Smooth muscle cell (in vitro differentiated cells): ENCODE results near the gene ESR2. TPM values are rescaled to one million over a fixed set of nuclear protein-coding genes. Genes with fewer than 3 reads are reported as not detected.

ENCODE experiments used
- DNase-seq: peaks from one replicate; lab custom pipeline; 2025; ENCODE audit not compliant: unreplicated experiment; lab: John Stamatoyannopoulos, UW
- H2AFZ ChIP-seq: fragments of 200-600 bp; sonication (generic); 2 replicates; pipeline ENCODE4 v1.6.0; 2016; ENCODE audit warnings: antibody characterized with exemption, low read depth, mild to moderate bottlenecking
- H3F3A ChIP-seq: fragments of 200-600 bp; sonication (generic); 2 replicates; pipeline ENCODE4 v1.6.0; 2017; ENCODE audit warnings: antibody characterized with exemption, low read depth
- H3K27ac ChIP-seq: fragments of 200-600 bp; sonication (generic); 2 replicates; pipeline ENCODE4 v1.5.1; 2016; ENCODE audit warnings: low read depth, mild to moderate bottlenecking
- H3K27me3 ChIP-seq: fragments of 200-600 bp; sonication (generic); 2 replicates; pipeline ENCODE4 v1.6.1; 2016; ENCODE audit warnings: low read depth, mild to moderate bottlenecking
- H3K36me3 ChIP-seq: fragments of 200-600 bp; sonication (generic); 2 replicates; pipeline ENCODE4 v1.5.1; 2016; ENCODE audit warnings: low read depth
- H3K4me1 ChIP-seq: fragments of 200-600 bp; sonication (generic); 2 replicates; pipeline ENCODE4 v1.5.1; 2016; ENCODE audit warnings: low read depth
- H3K4me2 ChIP-seq: fragments of 200-600 bp; sonication (generic); 2 replicates; pipeline ENCODE4 v1.6.0; 2016; ENCODE audit warnings: mild to moderate bottlenecking
- H3K4me3 ChIP-seq: fragments of 200-600 bp; sonication (generic); 2 replicates; pipeline ENCODE4 v1.5.1; 2016; ENCODE audit warnings: mild to moderate bottlenecking
- H3K79me2 ChIP-seq: fragments of 200-600 bp; sonication (generic); 2 replicates; pipeline ENCODE4 v1.6.0; 2016; ENCODE audit warnings: low read depth, mild to moderate bottlenecking
- H3K9ac ChIP-seq: fragments of 200-600 bp; sonication (generic); 2 replicates; pipeline ENCODE4 v1.6.0; 2016; ENCODE audit warnings: low read depth
- H3K9me3 ChIP-seq: fragments of 200-600 bp; sonication (generic); replicated peaks from 2 replicates; pipeline ENCODE4 v1.5.1; 2016; ENCODE audit warnings: low read depth
- H4K20me1 ChIP-seq: fragments of 200-600 bp; sonication (generic); 2 replicates; pipeline ENCODE4 v1.6.0; 2016; ENCODE audit warnings: low read depth
- CTCF ChIP-seq: fragments of 200-600 bp; sonication (generic); IDR thresholded peaks from 2 replicates; pipeline ENCODE4 v1.5.1; 2017; ENCODE audit warnings: borderline replicate concordance, mild to moderate bottlenecking, antibody characterized with exemption; ENCODE audit not compliant: insufficient read depth, poor library complexity, severe bottlenecking
- WGBS: methylation state at CpG from one replicate; pipeline ENCODE4 v1.1.7; 2016; ENCODE audit warnings: low lambda C conversion rate; 5-methylcytosine and 5-hydroxymethylcytosine counted together
- polyA plus RNA-seq: library from polyadenylated mRNA; unstranded; fragments of >200 nt; fragmentation: Nextera tagmentation; extraction: Ambion mirVana; gene quantifications from 2 replicates; pipeline ENCODE4 v1.2.1, GENCODE V29; 2016
- total RNA-seq: library from RNA; depleted of rRNA; stranded (reverse); fragments of >200 nt; gene quantifications from 2 replicates; pipeline ENCODE4 v1.2.3, GENCODE V29; 2014

ESR2 gene
- total and polyA plus RNA-seq, 2 experiments from 2014 or later = not detected

GRCh38 chr14:64197996-64198395, 96.2 kb downstream of the ESR2 start:
- Histone ChIP-seq H3F3A (no peaks in the 10 kb centered on the region), H3K79me2 (no peaks in the 10 kb centered on the region), H4K20me1 (no peaks in the 10 kb centered on the region), H2AFZ (no peak overlapping the region), H3K27ac (no peak overlapping the region), H3K9me3 (no peaks in the 10 kb centered on the region), H3K27me3 (no peaks in the 10 kb centered on the region), H3K4me3 (no peak overlapping the region), H3K9ac (no peak overlapping the region), H3K4me2 (no peak overlapping the region), H3K4me1 (peaks cover 18% of the 10 kb centered on the region), H3K36me3 (no peaks in the 10 kb centered on the region)
- 67% methylated on average over 3 of the region's 3 CpGs for WGBS
- TF ChIP-seq CTCF = no peak
- no peak for DNase-seq

DNA sequence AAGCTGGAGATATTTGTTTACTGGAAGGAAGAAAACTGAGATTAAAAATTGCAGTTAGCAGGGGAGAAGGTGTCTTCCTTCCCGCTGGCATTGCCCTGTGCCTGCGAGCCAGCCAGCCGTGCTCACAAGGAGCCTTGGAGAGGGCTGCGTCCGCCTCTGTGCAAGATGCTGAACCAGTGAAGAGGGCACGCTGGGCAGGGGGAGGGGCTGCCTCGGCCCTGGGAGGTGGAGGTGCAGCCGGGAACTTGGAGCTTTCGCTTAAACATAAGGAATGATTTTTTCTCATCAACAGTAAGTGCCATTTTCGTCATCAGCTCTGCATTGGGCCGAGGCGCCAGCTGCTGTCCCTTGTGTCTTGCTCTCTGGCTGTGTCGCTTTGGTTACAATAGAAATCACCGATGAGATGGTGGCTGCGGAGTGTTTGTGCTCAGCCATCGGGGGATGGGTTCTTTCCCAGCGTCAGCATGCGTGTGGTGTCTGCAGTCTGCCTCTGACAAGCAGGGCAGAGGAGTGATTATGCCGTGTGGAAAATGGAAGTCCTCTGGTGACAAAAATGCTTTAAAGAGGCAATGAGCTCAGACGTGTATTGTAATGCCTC, 97.3 kb downstream of the ESR2 start:
- H3K4me2 ChIP-seq = peak overlapping the region; percentile 83
- peak overlapping the region; percentile 53 for H3K4me3 ChIP-seq
- no peaks in the 10 kb centered on the region for H3K9me3 ChIP-seq
- H3K79me2 ChIP-seq = no peaks in the 10 kb centered on the region
- peak; percentile 62 for DNase-seq
- TF ChIP-seq CTCF = no peak
- H3K36me3 ChIP-seq = no peaks in the 10 kb centered on the region
- peak overlapping the region; percentile 67 for H2AFZ ChIP-seq
- H3K27me3 ChIP-seq = no peaks in the 10 kb centered on the region
- 8% methylated on average over 20 of the region's 20 CpGs for WGBS
- peaks cover 18% of the 10 kb centered on the region for H3K4me1 ChIP-seq
- no peaks in the 10 kb centered on the region for H3F3A ChIP-seq
- peak overlapping the region; percentile 53 for H3K9ac ChIP-seq
- H4K20me1 ChIP-seq = no peaks in the 10 kb centered on the region
- H3K27ac ChIP-seq = peak overlapping the region; percentile 54

GRCh38 chr14:64196056-64196455, 98.1 kb downstream of the ESR2 start:
- Histone ChIP-seq H3K36me3 (no peaks in the 10 kb centered on the region), H3K9me3 (no peaks in the 10 kb centered on the region), H3K4me3 (no peak overlapping the region), H3K4me2 (peak overlapping the region; percentile 83), H2AFZ (peak overlapping the region; percentile 67), H3K4me1 (peaks cover 18% of the 10 kb centered on the region), H3K27ac (peak overlapping the region; percentile 54), H3K79me2 (no peaks in the 10 kb centered on the region), H3K9ac (no peak overlapping the region), H4K20me1 (no peaks in the 10 kb centered on the region), H3K27me3 (no peaks in the 10 kb centered on the region), H3F3A (no peaks in the 10 kb centered on the region)
- no peak for DNase-seq
- TF ChIP-seq CTCF = no peak
- 82% methylated on average over 5 of the region's 5 CpGs for WGBS

DNA sequence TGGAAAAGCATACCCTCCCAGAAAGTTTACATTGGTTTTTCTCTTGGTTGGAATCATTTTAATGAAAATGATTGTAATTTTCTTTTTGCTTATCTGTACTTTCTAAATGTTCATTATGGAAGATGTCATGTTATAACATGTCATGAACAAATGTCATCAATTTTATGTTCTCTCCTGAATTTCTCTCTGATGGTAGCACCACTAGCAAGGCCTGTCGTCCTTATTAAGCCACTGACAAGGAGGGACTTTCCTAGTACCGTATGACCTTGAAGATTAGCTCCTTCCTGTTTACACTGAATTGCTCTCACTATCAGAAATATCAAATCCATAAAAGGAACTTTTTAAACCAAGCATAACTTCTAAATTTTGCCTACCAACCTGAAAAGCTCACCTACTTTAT, 99.0 kb downstream of the ESR2 start:
- Histone ChIP-seq H3F3A (no peaks in the 10 kb centered on the region), H3K9me3 (no peaks in the 10 kb centered on the region), H3K27ac (no peak overlapping the region), H2AFZ (no peak overlapping the region), H3K4me3 (no peak overlapping the region), H3K79me2 (no peaks in the 10 kb centered on the region), H3K4me1 (peaks cover 15% of the 10 kb centered on the region), H4K20me1 (no peaks in the 10 kb centered on the region), H3K9ac (no peak overlapping the region), H3K4me2 (no peak overlapping the region), H3K27me3 (no peaks in the 10 kb centered on the region), H3K36me3 (no peaks in the 10 kb centered on the region)
- DNase-seq = no peak
- no peak for TF ChIP-seq CTCF
- 24% methylated on average over 2 of the region's 2 CpGs for WGBS
